HG03135 (cell line): ENCODE data around the gene TMEM59L.
"Not testable (repeated sequence)": the region's sequence is repeated elsewhere in the genome, so short reads cannot be mapped to it uniquely, and the experiment has no call there.

Experiments
- ATAC-seq: cut with Tn5 transposase; IDR thresholded peaks from one replicate; pipeline ENCODE4 v1.9.1; 2021; ENCODE audit warnings: mild to moderate bottlenecking, moderate library complexity; ENCODE audit not compliant: unreplicated experiment

The TMEM59L gene

DNA sequence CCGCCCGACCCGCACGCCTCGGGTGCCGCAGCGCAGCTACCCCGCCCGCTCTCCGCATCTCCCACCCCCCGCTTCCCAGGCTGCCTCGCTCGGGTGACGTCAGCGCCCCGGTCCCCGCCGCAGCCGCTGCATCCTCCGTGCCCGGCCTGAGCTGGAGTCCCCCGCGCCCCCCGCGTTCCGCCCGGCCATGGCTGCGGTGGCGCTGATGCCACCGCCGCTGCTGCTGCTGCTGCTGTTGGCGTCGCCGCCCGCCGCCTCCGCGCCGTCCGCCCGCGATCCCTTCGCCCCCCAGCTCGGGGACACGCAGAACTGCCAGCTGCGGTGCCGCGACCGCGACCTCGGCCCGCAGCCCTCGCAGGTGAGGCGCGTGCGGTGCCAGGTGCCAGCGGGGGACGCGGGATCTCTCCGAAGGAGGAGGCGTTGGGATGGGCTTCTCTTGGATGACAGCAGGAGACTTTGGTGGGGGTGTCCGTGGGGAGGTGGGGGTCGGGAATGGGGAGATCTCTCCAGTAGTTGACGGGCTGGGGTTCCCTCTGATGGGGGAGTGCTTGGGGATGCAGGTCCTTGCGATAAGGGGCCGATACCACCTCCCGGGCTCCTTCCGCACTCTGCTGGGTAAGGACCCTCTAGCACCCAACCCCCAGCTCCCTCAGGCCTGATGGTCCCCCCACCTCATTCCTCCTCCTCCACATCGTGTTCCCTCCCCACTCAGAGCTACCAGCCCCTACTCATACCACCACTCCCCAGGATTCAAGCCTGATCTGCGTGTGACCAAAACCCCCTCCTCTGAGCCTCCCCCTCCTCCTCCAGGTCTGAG, at the start of gene TMEM59L:
Gene TMEM59L (plus strand): TSS at position 99 of the 817 bp plus-strand sequence. CDS start 89 bp downstream, at position 188.
- ATAC-seq, result no peak

DNA sequence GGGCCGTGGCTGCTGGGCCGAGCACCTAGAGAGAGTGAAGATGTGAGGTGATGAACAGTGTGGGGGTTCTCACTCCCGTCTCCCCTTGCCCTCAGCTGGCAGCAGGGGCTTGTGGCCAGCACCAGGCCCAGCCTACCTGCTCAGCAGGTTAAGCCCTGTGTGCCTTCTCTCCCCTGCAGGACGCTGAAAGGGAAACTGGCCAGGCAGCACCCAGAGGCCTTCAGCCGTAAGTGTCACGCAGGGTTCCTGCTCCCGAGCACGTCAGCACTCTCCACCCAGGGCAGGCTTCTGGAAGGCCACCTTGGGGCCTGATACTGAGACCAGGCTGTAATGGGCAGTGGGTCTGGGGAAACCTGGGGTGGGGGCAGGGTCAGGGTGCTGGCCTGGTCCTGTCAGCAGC, 45.7 kb upstream of the TMEM59L start:
- ATAC-seq, result no peak

DNA sequence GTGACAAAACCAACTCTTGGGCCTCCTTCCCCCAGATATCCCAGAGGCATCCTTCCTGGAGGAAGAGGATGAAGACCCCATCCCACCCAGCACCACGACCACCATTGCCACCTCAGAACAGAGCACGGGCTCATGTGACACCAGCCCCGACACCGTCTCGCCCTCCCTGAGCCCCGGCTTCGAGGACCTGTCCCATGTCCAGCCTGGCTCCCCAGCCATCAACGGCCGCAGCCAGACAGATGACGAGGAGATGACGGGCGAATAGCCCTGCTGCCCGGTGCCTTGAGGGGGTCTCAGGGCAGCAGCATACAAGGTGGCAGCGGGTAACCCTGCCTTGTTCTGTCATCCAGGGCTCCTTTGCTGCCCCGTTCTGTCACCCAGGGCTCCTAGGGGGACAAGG, 44.3 kb upstream of the TMEM59L start:
- ATAC-seq, result no peak

DNA sequence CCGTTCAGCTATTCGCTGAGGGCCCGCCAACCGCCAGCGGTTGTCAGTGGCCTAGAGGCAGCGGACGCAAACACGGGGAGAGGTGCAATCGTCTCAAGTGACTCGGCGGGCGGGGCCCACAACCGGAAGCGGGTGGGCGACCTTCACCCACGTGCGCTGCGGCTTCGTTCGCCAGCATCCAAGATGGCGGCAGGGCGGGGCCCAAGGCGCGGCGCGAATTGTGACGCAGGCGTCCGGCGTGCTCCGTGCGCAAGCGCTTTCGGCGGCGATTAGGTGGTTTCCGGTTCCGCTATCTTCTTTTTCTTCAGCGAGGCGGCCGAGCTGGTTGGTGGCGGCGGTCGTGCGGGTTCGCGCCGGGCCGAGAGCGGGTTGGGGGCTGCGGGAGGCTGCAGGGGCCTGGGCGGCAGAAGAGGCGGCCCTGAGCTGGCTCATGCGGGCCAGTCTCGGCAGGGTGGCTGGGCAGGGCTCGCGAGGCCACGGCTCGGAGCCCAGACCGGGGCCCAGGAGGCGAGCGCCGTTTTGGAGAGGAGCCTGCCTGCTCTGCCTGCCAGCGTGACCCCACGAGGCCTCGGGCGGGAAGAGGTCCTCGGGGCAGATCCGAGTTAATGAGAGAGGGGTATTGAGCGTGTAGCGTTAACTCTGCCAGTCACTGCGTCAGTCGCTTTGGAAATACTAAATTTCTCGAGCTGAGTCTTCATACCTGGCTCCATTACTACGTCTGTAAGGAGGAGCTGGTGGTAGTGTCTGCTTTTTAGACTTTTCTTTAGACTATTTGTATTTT, 40.9 kb upstream of the TMEM59L start, which contains the start of gene UBA52:
Gene UBA52 (plus strand): TSS at position 294 of the 781 bp plus-strand sequence. CDS start 1,444 bp downstream, outside the sequence.
- peak; percentile 87 for ATAC-seq

DNA sequence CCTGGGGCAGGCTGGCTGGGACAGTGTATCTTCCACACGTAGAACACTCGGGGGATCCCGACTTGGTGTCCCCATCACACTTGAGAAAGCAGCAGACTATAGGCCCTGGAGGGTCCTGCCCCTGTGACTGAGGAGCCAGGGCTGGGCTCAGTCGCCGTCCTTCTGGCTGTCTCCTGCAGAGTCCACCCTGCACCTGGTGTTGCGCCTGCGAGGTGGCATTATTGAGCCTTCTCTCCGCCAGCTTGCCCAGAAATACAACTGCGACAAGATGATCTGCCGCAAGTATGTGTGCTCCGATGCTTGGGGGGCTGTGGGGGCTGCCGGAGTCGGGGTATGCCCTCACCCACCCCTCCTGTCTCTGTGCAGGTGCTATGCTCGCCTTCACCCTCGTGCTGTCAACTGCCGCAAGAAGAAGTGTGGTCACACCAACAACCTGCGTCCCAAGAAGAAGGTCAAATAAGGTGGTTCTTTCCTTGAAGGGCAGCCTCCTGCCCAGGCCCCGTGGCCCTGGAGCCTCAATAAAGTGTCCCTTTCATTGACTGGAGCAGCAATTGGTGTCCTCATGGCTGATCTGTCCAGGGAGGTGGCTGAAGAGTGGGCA, 37.9 kb upstream of the TMEM59L start:
- ATAC-seq, result no peak

DNA sequence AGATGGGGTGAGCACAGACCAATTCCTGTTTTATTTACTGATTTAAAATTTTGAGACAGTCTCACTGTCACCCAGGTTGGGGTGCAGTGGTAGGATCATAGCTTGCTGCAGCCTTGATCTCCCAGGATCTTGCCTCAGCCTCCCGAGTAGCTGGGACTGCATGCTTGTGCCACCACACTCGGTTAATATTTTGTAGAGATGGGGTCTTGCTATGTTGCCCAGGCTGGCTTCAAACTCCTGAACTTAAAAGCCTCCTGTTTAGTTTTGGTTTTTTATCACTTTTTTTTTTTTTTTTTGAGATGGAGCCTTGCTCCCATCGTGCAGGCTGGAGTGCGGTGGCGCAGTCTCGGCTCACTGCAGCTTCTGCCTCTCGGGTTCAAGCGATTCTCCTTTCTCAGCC, 36.3 kb upstream of the TMEM59L start:
- no peak for ATAC-seq

DNA sequence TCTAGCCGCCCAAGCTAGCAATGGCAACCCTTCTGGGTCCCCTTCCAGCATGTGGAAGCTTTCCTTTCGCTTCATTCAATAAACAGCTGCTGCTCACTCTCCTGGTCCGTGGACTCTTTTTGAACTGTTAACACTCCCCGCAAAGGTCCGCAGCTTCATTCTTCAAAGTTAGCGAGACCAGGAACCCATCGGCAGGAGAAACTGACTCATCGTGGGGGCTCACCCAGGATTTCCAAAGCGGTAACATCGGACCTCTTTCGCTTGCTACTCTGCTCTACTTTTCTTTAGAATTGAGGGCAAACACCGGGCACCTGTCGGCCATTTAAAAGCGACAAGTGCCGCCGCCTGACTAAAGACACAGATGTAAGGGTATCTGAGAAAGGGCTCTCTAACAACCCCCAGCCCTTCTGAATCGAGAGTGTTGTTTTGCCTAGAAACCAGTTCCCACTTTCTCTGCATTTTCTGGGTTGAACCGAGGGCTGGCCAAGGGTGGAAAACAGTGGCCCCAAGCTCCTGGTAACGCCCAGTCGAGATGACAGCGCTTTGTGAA, 35.2 kb upstream of the TMEM59L start:
- no peak for ATAC-seq

DNA sequence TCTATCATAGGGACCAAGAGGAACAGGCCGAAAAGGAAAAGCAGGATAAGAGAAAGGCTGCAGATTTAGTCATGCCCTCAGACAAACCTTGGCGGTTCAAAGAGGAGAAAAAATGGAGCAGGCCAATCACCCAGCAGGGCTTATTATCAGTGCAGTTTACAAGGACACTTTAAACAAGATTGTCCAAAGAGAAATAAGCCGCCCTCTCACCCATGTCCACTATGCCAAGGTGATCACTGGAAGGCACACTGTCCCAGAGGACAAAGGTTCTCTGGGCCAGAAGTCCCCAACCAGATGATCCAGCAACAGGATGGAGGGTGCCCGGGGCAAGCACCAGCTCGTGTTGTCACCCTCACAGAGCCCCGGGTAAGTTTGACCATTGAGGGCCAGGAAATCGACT, 32.4 kb upstream of the TMEM59L start:
- ATAC-seq, result no peak

DNA sequence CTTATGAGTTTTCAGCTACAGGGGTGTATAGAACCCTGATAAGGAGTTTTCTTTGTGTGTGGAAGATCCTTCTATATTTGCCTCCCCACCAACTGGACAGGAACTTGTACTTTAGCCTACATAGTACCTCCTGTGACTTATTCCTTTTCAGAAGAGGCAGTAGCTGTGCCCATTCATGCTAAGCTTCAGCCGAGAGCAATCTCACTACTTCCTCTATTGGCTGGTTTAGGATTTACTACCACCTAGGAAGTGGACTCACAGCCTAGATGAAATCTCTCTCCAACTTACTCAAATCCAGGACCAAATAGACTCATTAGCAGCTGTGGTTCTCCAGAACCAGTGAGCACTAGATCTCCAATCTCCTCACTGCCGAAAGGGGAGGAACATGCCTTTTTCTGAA, 26.4 kb upstream of the TMEM59L start:
- ATAC-seq, result no peak

DNA sequence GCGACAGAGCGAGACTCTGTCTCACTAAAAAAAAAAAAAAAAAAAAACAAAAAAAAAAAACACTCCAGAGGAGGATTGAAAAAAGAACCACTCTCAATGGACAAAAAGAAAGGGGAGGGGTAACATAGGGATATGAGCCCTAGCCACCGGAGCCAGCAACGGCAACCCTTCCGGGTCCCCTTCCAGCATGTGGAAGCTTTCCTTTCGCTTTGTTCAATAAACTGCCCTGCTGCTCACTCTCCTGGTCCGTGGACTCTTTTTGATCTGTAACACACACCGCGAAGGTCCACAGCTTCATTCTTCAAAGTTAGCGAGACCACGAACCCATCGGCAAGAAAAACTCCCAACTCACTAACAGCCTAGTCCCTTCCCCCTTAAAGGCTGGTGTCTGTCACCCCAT, 25.1 kb upstream of the TMEM59L start:
- no peak for ATAC-seq

DNA sequence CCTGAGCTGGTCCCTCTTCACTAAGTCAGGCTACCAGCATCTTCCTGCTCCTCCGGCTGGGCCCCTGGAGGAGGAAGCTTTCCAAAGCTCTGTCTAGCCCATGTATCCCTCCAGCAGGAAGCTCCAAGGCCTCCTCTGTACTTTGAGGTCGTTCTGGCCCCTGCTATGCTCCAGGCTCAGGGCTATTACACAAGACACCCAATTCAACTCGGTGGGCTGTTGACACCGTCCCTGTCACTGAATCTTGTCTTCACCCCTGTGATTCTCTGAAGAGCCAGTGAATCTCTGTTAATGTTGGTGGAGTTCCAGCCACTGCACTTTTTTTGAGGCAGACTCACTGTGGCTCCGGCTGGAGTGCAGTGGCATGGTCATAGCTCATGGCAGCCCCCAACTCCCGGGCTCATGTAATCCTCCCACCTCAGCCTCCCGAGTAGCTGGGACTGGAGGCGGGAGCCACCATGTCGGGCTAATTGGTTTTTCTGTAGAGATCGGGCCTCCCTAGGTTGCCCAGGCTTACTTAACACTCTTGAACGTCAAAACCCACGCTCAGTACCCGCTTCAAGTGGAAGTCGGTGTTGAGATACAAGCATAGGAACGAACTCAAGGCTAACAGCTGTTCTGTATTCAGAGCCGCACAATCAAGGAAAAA, 24.6 kb upstream of the TMEM59L start:
- peak; percentile 22 for ATAC-seq

DNA sequence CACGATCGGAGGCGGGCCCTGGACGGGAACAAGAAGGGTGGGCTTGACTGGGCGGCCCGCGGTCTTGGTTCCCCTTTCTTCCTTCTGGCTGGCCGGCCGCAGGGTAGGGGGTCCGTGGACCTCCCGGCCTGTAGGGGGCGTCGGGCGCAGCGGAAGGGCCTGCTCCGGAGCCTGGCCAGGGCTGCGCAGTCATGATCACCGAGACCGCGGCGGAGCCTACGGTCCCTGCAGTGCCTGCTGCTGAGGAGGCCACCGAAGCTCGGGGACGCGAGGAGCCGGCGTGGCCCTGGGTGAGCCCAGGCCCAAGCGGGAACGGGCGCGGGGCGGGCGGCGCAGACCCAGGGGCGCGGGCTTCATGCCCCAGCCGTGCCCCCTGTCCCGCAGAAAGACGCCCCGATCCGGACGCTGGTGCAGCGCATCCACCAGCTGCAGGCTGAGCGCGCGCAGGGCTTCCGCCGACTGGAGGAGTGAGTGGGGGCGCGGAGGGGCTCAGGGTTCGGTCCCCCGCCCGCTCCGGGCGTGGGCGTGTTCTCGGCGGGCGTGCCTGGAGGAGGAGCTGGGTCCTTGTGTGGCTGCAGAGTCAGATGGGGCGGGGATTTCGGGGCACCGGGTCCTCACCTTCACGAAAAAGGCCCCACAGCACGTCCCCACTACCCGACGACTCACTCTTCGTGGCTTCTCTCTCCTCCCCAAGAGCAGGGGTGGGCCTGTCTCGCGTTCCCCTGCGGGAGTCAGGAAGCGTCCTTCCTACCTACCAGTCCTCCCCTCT, 23.9 kb upstream of the TMEM59L start, which contains the start of gene REX1BD:
Gene REX1BD (plus strand): TSS at position 188 of the 769 bp plus-strand sequence. CDS start 4 bp downstream, at position 192.
- ATAC-seq, result peak; percentile 68

DNA sequence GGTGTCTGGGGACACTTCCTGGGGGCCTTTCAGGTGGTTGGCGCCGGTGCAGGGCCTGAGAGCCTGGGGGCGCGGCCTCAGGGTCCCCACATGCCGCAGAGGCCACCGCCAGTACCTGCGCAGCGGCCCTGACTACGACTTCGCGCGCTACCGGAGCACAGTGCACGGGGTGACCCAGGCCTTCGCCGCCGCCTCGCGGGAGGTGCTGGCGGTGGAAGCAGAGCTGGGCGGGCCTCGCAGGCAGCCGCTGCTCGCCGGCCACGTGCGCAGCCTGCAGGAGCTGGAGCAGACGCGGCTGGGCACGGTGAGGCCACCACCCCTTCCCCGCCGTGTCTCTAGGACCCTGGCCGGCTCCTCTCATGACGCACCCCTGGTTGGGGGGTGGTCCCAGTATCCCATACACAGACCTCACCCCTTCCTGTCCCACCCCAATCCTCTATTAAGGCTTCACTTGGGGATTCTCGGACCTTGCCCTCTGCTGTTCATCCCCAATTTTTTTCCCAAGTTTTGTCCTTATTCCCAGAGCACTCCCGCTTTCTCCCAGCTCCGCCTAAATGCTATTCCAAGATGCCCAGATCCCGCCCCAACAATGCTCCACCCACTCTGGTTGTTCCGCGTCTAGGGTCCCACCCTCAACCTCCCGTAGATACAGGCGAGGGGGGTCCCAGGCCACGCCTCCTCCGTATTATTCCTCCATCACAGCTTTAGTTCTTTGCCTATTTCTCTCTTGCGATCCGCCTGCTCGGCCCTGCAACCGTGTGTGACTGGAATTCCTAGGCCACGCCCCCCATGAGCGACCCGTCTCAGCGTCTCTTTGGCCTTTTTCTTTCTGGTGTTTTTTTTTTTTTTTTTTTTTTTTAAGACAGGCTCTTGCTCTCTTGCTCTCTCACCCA, 23.0 kb upstream of the TMEM59L start:
- ATAC-seq, result peak; percentile 38

DNA sequence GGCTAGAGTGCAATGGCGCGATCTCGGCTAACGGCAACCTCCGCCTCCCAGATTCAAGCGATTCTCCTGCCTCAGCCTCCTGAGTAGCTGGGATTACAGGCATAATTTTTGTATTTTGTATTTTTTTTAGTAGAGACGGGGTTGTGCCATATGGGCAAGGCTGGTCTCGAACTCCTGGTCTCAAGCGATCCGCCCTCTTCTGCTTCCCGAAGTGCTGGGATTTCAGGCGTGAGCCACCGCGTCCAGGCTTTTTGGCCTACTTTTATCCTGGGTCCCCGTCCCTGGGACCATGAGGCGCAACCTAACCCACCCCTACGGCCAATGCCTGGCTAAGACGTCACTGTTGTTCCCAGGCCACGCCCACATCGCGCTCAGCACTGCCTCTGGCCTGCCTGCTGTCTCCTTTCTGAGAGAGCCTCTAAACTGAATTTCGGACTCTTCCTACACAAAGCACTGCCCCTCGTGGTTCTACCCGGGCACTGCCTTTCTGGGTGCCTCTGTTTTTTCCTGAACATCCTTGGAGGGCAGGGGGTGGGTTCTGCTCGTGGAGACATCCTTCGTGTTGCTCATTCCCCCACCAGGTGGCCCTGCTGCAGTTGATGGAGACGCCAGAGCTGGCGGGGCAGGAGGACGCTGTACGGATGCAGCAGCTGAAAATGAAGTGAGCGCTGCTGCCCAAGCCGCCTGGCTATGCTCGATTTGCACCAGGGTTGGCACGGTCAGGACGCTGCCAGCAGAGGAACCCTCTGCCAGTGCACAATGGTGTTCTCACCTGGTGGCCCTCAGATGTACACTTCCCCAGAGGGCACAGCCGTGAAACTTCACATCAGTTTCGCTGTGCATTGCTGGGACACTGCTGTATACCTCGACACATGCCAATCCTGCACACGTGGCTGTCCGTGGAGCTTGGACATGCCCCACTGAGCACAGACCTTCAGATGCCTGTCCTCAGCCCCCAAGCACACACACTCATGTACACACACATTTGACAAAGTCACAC, 22.1 kb upstream of the TMEM59L start:
- ATAC-seq, result no peak

DNA sequence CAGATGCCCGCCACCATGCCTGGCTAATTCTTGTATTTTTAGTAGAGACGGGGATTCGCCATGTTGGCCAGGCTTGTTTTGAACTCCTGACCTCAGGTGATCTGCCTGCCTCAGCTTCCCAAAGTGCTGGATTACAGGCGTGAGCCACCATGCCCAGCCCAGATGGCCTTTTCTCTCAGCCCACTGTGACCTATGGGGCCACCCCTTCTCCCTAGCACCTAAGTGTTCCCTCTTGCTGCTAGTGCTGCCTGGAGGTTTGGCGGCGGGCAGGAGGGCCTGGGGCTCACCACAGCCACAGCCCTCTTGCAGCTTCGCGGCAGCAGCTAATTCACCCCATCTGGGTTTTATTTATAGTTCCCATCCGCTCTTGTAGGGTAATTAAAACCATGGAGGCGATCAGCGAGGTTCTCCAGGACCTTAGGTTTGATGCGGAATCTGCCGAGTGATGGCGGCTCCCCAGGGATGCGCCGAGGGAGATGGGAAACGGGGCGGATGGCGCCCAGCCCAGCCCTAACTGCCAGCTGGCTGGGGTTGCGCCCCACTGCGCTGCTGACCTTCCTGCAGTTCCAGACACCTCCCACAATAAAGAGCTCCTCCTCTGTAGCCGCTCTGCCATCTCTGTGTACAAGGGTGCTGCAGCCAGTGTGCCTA, 20.8 kb upstream of the TMEM59L start:
- ATAC-seq, result no peak

DNA sequence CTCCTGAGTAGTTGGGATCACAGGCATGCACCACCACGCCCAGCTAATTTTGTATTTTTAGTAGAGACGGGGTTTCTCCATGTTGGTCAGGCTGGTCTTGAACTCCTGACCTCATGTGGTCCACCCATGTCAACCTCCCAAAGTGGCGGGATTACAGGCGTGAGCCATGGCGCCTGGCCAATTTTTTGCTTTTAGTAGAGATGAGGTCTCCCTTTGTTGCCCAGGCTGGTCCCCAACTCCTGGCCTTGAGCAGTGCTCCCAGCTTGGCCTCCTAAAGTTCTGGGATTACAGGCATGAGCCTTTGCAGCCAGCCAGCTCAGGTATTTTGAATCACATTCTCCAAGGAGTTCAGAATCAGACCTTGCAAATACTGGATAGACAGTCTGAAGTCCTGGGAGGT, 19.9 kb upstream of the TMEM59L start:
- ATAC-seq, result not testable (repeated sequence)
